ENCODE measurements around the gene SUCO. TPM values are rescaled to one million over a fixed set of nuclear protein-coding genes. Genes with fewer than 3 reads are reported as not detected.

SUCO gene
- total and polyA plus RNA-seq, 2 of the 13 experiments (the other 11 are each of a cell fraction or from before 2014, with no cell fraction given), result 12.6 to 25.5 TPM

- TF ChIP-seq ZBTB40 (IDR thresholded peaks at IDR 0.05) (no peak), ZBTB40 (CRISPR knock-in tag; IDR thresholded peaks at IDR 0.05) (0 out of 2 replicates have a peak, but pooled peaks have one; percentile 25), HBP1 (CRISPR knock-in tag; IDR thresholded peaks at IDR 0.05; ENCODE audit: low read depth) (no peak; the same call in 1 of the 2 replicates), RXRB (CRISPR knock-in tag; IDR thresholded peaks at IDR 0.05; ENCODE audit: borderline replicate concordance) (no peak), FOXA1 (IDR thresholded peaks at IDR 0.05) (no peak), FOXA1 (CRISPR knock-in tag; IDR thresholded peaks at IDR 0.05) (no peak), CSRNP1 (CRISPR knock-in tag; IDR thresholded peaks at IDR 0.05) (peak; percentile 53), CEBPB (IDR thresholded peaks at IDR 0.05; ENCODE audit: borderline replicate concordance, low read depth, low read length) (no peak), HNRNPLL (IDR thresholded peaks at IDR 0.05; ENCODE audit: low read depth, low read length, poor library complexity, severe bottlenecking) (no peak), NR2F2 (IDR thresholded peaks at IDR 0.05; ENCODE audit: borderline replicate concordance, low read depth) (no peak; the same call in 1 of the 2 replicates), ELF3 (CRISPR knock-in tag; IDR thresholded peaks at IDR 0.05) (peak; percentile 14; the same call in 1 of the 2 replicates), NR0B2 (CRISPR knock-in tag; IDR thresholded peaks at IDR 0.05) (no peak), ZNF468 (CRISPR knock-in tag; IDR thresholded peaks at IDR 0.05) (no peak), NFYB (CRISPR knock-in tag; IDR thresholded peaks at IDR 0.05) (peak; percentile 87), MYNN (CRISPR knock-in tag; IDR thresholded peaks at IDR 0.05; ENCODE audit: low read depth) (no peak)
Observed at GRCh38 chr1:172532183-172532699, 709 bp upstream of the SUCO start (continued).

Data from HepG2 (cell line).